OCI-LY1 (cell line): ENCODE measurements around the gene MIX23.

Experiments
- CTCF ChIP-seq: fragments of 200-600 bp; sonication (generic), shearing (Covaris generic); IDR thresholded peaks from 2 replicates; pipeline ENCODE4 v1.5.1; 2017; ENCODE audit warnings: mild to moderate bottlenecking, antibody characterized with exemption, low read length, moderate library complexity, mixed read lengths
- EZH2 ChIP-seq: fragments of 200-600 bp; sonication (generic), shearing (Covaris generic); IDR thresholded peaks from 2 replicates; pipeline ENCODE4 v1.8.0; 2017; ENCODE audit warnings: borderline replicate concordance, mixed run types, mild to moderate bottlenecking, antibody characterized with exemption, low read length, moderate library complexity, mixed read lengths

- no peak for TF ChIP-seq CTCF
- no peak for TF ChIP-seq EZH2
Observed at GRCh38 chr3:122331886-122332285, 51.1 kb downstream of the MIX23 start.
